DND-41 (cell line): ENCODE results near the gene PROB1.

ENCODE experiments used
- CTCF ChIP-seq: IDR thresholded peaks from 2 replicates; pipeline ENCODE4 v1.5.1; 2012; ENCODE audit warnings: borderline replicate concordance, low read length, moderate library complexity, mild to moderate bottlenecking; ENCODE audit not compliant: poor library complexity, severe bottlenecking; ENCODE audit errors: extremely low read depth
- EZH2 ChIP-seq: IDR thresholded peaks from 3 replicates; pipeline ENCODE4 v1.6.1; 2012; ENCODE audit warnings: borderline replicate concordance, low read depth, mild to moderate bottlenecking, moderate library complexity, low read length, inconsistent platforms; ENCODE audit not compliant: severe bottlenecking

GRCh38 chr5:139342423-139342723 is 52.5 kb downstream of the PROB1 start:
- TF ChIP-seq CTCF (no peak), EZH2 (no peak)
